Posterior cingulate gyrus (tissue), 11 donors: ENCODE measurements around the gene GLRX5.

ENCODE experiments used
- DNase-seq, 10 donors: peaks; one replicate each; pipeline versions ENCODE4 v3.0.0 to v3.0.0-alpha.2; 2020 to 2021; ENCODE audit warnings: mixed read lengths in 3 of 10
- intact Hi-C: fragments of 100-400 bp; cut with DNase I; formaldehyde crosslinking; loops from one replicate; pipeline ENCODE4 v1.15.1; 2023

GLRX5 gene

GRCh38 chr14:95515596-95516552, 19.0 kb upstream of the GLRX5 start:
- intact Hi-C loops = no loop called here
- DNase-seq = peak in 8 of 10 donors; percentile 37 to 95 (median 72)

GRCh38 chr14:95516554-95517181, 18.2 kb upstream of the GLRX5 start, which contains the start of gene SYNE3:
TSS of gene SYNE3 (minus strand) at chr14:95516650. CDS start at chr14:95475821, 40,829 bp downstream.
- intact Hi-C loops = no loop called here
- DNase-seq = peak in 1 of 10 donors; percentile 52

GRCh38 chr14:95518045-95518751, 16.7 kb upstream of the GLRX5 start:
- intact Hi-C loops = no loop called here
- no peak for DNase-seq

- intact Hi-C loops = no loop called here
- peak in 3 of 10 donors; percentile 46 to 93 (median 65) for DNase-seq
Measured at GRCh38 chr14:95519699-95520098, 15.2 kb upstream of the GLRX5 start.

- DNase-seq = no peak
- intact Hi-C loops = no loop called here
Measured at GRCh38 chr14:95520346-95520745, 14.5 kb upstream of the GLRX5 start.

- intact Hi-C loops = no loop called here
- no peak for DNase-seq
Measured at GRCh38 chr14:95521001-95521400, 13.8 kb upstream of the GLRX5 start.

GRCh38 chr14:95522116-95522515, 12.7 kb upstream of the GLRX5 start:
- DNase-seq = no peak
- intact Hi-C loops = no loop called here

- intact Hi-C loops = no loop called here
- no peak for DNase-seq
Measured at GRCh38 chr14:95522556-95522955, 12.3 kb upstream of the GLRX5 start.

GRCh38 chr14:95523051-95523814, 11.6 kb upstream of the GLRX5 start:
- peak in 2 of 10 donors; percentile 73 to 87 for DNase-seq
- intact Hi-C loops = no loop called here

- DNase-seq = peak in 1 of 10 donors; percentile 81
- intact Hi-C loops = no loop called here
Measured at GRCh38 chr14:95523815-95524448, 10.9 kb upstream of the GLRX5 start.

- intact Hi-C loops = no loop called here
- DNase-seq = no peak
Measured at GRCh38 chr14:95524706-95525512, 9.9 kb upstream of the GLRX5 start.

- intact Hi-C loops = no loop called here
- no peak for DNase-seq
Measured at GRCh38 chr14:95525999-95526398, 8.9 kb upstream of the GLRX5 start.

GRCh38 chr14:95526483-95527386, 8.1 kb upstream of the GLRX5 start:
- DNase-seq = no peak
- intact Hi-C loops = loop anchor here (1.0 kb wide), 1 partner anchor 84 kb away; no protein-coding TSS in a partner anchor

GRCh38 chr14:95527387-95528002, 7.4 kb upstream of the GLRX5 start:
- intact Hi-C loops = loop anchor here (1.0 kb wide), 1 partner anchor 85 kb away; no protein-coding TSS in a partner anchor
- peak in 3 of 10 donors; percentile 48 to 56 (median 55) for DNase-seq

GRCh38 chr14:95529216-95529615, 5.6 kb upstream of the GLRX5 start:
- intact Hi-C loops = no loop called here
- DNase-seq = no peak

GRCh38 chr14:95530473-95531276, 4.2 kb upstream of the GLRX5 start:
- DNase-seq = no peak
- intact Hi-C loops = no loop called here
